ENCODE data around the gene OR5AU1.
"Not testable (repeated sequence)": the region's sequence is repeated elsewhere in the genome, so short reads cannot be mapped to it uniquely, and the experiment has no call there.

The OR5AU1 gene

DNA sequence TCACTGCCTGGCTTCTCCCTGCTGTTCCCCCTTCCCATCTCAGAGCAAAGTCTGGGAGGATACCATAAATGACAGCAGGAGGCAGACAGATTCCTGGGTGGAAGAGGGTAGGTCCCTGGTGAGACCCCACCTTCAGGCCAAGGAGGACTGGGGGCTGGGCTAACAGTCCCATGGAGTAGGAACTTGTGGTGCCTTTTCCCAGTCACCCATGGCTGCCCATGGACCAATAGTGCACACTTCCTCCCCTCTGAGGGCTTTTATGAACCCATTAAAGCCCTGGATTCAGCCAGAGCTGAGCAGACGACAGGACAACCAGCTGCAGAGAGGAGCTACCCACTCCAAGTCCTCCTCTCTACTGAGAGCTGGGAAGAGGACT lies 36.6 kb upstream of the OR5AU1 start:
- H3K9me3 Mint-ChIP-seq = no peaks in the 10 kb centered on the region
- H3K36me3 Mint-ChIP-seq = no peaks in the 10 kb centered on the region
- DNase-seq (ENCODE audit: low spot score in 2 of 2) = no peak
- no peak overlapping the region for H3K27ac Mint-ChIP-seq
- no peaks in the 10 kb centered on the region for H3K27me3 Mint-ChIP-seq
- ATAC-seq (ENCODE audit: low read depth) = no peak
- peaks cover 4% of the 10 kb centered on the region for H3K4me1 Mint-ChIP-seq
- peak overlapping the region; percentile 62 for H3K4me3 Mint-ChIP-seq

DNA sequence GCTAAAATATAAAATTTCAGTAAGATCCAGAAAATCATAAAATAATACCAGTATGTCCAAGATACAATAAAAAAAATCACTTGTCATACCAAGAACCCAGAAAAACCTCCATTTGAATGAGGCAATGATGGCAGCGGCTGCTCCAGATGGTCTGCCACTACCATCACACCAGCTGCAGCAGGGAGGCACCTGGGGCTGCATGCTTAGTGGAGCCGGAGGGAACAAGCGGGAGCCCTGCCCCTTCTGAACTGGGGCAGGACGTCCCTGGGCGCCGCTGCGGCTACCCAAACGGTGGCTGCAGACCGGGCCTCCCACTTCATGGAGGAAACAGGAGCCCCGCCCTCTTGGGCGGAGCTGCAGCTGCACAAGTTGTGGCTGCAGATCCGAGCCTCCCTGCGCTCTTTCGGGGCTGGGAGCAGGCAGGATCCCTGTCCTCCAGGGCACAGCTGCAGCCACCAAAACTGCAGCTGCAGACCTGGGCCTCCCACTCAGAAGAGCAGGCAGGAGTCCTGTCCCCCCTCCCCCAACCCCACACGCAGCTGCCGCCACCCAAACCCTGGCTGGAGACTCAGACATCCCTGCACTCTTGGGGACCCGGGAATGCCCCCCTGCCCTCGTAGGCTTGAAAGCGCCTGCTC lies 36.1 kb upstream of the OR5AU1 start:
- peak; percentile 98 for ATAC-seq (ENCODE audit: low read depth)
- no peak overlapping the region for H3K27ac Mint-ChIP-seq

DNA sequence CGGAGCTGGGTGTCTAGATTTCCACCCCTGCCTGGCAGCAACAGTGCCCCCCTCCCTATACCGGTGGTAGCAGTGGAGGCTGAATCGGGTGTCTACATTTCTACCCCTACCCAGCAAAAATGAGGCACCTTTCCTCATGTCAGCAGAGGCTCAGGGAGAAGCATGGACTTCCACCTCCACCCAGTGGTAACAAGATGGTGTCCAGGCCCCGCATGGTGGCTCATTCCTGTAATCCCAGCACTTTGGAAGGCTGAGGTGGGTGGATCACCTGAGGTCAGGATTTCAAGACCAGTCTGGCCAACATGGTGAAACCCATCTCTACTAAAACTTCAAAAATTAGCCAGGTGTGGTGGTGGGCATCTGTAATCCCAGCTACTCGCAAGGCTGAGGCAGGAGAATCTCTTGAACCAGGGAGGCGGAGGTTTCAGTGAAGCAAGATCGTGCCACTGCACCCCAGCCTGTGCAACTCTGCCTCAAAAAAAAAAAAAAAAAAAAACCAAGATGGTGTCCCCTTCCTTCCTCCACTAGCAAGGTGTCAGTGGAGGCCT lies 35.5 kb upstream of the OR5AU1 start:
- ATAC-seq (ENCODE audit: low read depth) (peak; percentile 4), DNase-seq (ENCODE audit: low spot score in 2 of 2) (no peak)
- Mint-ChIP-seq H3K36me3 (no peaks in the 10 kb centered on the region), H3K27me3 (no peaks in the 10 kb centered on the region), H3K4me3 (peak overlapping the region; percentile 62), H3K9me3 (no peaks in the 10 kb centered on the region), H3K4me1 (peaks cover 4% of the 10 kb centered on the region), H3K27ac (no peak overlapping the region)

More for the DNA sequence above, 36.1 kb upstream of the OR5AU1 start:
- peak; percentile 47 to 59 for DNase-seq (ENCODE audit: low spot score in 2 of 2)
- H3K4me3 Mint-ChIP-seq = peak overlapping the region; percentile 62
- H3K9me3 Mint-ChIP-seq = no peaks in the 10 kb centered on the region
- H3K4me1 Mint-ChIP-seq = peaks cover 4% of the 10 kb centered on the region
- H3K36me3 Mint-ChIP-seq = no peaks in the 10 kb centered on the region
- no peaks in the 10 kb centered on the region for H3K27me3 Mint-ChIP-seq

DNA sequence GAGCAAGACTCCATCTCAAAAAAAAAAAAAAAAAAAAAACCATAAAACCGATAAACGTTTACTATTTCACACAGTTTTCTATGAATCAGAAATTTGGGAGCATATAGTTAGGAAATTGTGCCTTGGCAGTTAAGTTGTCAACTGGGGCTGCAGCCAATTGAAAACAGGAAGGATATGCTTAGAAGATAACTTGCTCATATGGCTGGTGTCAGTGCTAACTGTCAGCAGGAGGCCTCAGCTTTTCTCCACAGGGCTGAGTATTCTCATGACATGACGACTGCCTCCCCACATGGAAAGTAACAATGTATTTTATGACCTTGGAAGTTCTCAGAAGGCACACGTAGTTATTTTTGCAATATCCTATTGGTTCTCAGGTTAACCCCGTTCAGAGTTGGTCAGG lies 29.6 kb upstream of the OR5AU1 start:
- DNase-seq (ENCODE audit: low spot score in 2 of 2) (no peak), ATAC-seq (ENCODE audit: low read depth) (no peak)
- Mint-ChIP-seq H3K4me3 (no peak overlapping the region), H3K27ac (no peak overlapping the region), H3K27me3 (peaks cover 4% of the 10 kb centered on the region), H3K36me3 (peaks cover 4% of the 10 kb centered on the region), H3K4me1 (no peaks in the 10 kb centered on the region), H3K9me3 (peaks cover 2% of the 10 kb centered on the region)

DNA sequence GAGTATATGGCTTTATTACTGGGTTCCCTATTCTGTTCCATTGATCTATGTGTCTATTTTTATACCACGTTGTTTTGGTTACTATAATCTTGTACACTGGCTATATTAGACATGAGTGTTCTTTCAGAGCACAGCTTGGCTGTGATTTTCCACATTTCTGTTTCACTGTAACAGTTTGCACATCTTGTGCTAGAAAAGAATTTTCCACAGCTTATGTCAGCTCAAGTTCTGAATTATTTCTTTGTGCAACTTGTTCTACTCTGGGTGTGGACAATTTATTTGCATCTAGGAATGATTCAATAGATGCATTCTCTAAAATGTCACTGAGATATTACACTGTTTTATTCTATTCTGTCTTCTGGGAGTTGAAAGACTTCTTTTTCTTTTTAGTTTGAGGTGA lies 28.4 kb upstream of the OR5AU1 start:
- no peak overlapping the region for H3K4me3 Mint-ChIP-seq
- H3K27ac Mint-ChIP-seq = no peak overlapping the region
- H3K4me1 Mint-ChIP-seq = no peaks in the 10 kb centered on the region
- peaks cover 4% of the 10 kb centered on the region for H3K27me3 Mint-ChIP-seq
- ATAC-seq (ENCODE audit: low read depth) (no peak), DNase-seq (ENCODE audit: low spot score in 2 of 2) (no peak)
- peaks cover 2% of the 10 kb centered on the region for H3K9me3 Mint-ChIP-seq
- peaks cover 4% of the 10 kb centered on the region for H3K36me3 Mint-ChIP-seq

DNA sequence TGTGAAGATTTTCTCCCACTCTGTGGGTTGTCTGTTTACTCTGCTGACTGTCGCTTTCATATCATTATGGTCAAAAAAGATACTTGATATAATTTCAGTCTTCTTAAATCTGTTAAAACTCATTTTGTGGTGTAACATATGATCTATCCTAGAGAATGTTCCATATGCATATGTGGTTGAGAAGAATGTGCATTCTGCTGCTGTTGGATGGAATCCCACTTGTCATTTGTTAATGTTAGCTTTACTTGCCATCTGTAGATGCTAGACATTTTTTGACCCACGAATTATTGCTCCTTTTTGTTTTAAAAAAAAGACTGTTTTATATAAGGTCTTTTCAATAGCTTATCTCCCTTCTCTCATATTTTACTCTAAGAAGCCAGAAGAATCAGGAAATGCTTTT lies 26.3 kb upstream of the OR5AU1 start:
- Mint-ChIP-seq H3K9me3 (peaks cover 4% of the 10 kb centered on the region), H3K4me3 (no peak overlapping the region), H3K36me3 (peaks cover 6% of the 10 kb centered on the region), H3K4me1 (no peaks in the 10 kb centered on the region), H3K27ac (no peak overlapping the region), H3K27me3 (peaks cover 6% of the 10 kb centered on the region)
- ATAC-seq (ENCODE audit: low read depth) (no peak), DNase-seq (ENCODE audit: low spot score in 2 of 2) (no peak)

DNA sequence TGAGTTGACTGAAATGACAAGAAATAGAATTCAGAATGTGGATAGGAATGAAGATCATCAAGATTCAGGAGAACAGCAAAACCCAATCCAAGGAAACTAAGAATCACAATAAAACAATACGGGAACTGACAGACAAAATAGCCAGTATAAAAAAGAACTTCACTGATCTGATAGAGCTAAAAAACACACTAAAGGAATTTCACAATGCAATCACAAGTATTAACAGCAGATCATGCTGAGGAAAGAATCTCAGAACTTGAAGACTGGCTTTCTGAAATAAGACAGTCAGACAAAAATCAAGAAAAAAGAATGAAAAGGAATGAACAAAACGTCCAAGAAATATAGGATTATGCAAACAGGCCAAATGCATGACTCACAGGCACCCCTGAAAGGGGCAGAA lies 15.3 kb upstream of the OR5AU1 start:
- Mint-ChIP-seq H3K27me3 (peaks cover 19% of the 10 kb centered on the region), H3K36me3 (peaks cover 2% of the 10 kb centered on the region), H3K9me3 (peaks cover 4% of the 10 kb centered on the region), H3K27ac (no peak overlapping the region), H3K4me3 (no peak overlapping the region), H3K4me1 (no peaks in the 10 kb centered on the region)
- ATAC-seq (ENCODE audit: low read depth) = no peak
- DNase-seq (ENCODE audit: low spot score in 2 of 2) = no peak

DNA sequence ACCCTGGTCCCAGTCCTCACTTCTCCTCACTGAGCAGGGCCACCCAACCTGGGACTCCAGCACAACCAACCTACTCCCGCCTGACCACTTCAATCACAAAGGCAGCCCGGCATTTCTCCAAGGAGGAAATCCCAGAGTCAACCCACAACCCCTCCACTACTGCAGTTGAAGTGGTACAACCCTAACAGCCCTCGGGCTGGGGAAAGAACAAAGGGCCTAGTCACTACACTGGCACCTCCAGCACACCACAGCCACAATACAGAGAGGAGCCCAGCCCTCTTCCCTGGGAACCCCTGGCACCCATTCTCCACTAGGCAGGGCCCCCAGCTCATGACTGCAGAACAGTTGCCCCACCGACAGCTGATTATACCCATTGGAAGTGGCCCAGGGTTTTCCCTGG lies 13.7 kb upstream of the OR5AU1 start:
- H3K27ac Mint-ChIP-seq = no peak overlapping the region
- DNase-seq (ENCODE audit: low spot score in 2 of 2) = no peak
- no peak overlapping the region for H3K4me3 Mint-ChIP-seq
- peaks cover 22% of the 10 kb centered on the region for H3K27me3 Mint-ChIP-seq
- H3K4me1 Mint-ChIP-seq = no peaks in the 10 kb centered on the region
- ATAC-seq (ENCODE audit: low read depth) = no peak
- peaks cover 4% of the 10 kb centered on the region for H3K9me3 Mint-ChIP-seq
- H3K36me3 Mint-ChIP-seq = peaks cover 2% of the 10 kb centered on the region

DNA sequence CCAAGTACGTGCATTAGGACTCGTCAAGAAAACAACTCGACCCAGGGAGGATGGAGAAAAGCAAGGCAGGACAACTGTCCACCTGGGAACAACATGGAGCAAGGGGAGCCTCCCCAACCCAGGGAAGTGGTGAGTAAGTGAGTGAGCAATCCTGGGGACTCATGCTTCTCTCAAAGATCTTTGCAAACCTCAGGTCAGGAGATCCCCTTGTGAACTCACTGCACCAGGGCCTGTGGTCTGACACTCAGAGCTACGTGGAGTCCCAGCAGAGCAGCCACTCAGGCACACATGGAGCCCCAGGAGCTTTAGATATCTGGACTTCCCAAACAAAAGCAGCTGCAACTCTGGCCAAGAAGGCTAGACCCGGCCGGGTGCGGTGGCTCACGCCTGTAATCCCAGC lies 12.2 kb upstream of the OR5AU1 start:
- H3K36me3 Mint-ChIP-seq = peaks cover 2% of the 10 kb centered on the region
- ATAC-seq (ENCODE audit: low read depth) (no peak), DNase-seq (ENCODE audit: low spot score in 2 of 2) (no peak)
- no peak overlapping the region for H3K27ac Mint-ChIP-seq
- H3K4me3 Mint-ChIP-seq = no peak overlapping the region
- peaks cover 27% of the 10 kb centered on the region for H3K27me3 Mint-ChIP-seq
- H3K9me3 Mint-ChIP-seq = peaks cover 2% of the 10 kb centered on the region
- no peaks in the 10 kb centered on the region for H3K4me1 Mint-ChIP-seq

DNA sequence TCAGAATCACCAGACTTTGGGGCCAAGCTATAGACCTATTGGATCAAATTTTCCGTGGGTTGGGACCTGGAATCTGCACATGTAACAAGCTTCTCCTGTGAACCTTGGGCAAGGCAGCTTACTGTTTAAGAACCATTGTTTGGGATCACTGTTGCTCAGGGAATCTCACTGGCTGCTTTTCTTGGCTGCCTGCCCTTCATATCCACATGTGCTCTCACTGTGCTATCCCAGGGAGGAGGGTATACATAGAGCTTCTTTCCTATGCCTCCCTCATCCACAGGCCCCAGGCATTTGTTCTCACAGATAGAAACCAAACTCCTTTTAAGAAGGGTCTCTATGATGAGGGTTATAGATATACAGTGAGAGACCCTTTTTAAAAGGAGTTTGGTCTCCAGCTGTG lies 9.8 kb upstream of the OR5AU1 start:
- H3K36me3 Mint-ChIP-seq; H3K9me3 Mint-ChIP-seq; ATAC-seq (ENCODE audit: low read depth); H3K4me3 Mint-ChIP-seq; H3K27ac Mint-ChIP-seq; DNase-seq (ENCODE audit: low spot score in 2 of 2); H3K4me1 Mint-ChIP-seq: not testable (repeated sequence)
- peaks cover 17% of the 10 kb centered on the region for H3K27me3 Mint-ChIP-seq

DNA sequence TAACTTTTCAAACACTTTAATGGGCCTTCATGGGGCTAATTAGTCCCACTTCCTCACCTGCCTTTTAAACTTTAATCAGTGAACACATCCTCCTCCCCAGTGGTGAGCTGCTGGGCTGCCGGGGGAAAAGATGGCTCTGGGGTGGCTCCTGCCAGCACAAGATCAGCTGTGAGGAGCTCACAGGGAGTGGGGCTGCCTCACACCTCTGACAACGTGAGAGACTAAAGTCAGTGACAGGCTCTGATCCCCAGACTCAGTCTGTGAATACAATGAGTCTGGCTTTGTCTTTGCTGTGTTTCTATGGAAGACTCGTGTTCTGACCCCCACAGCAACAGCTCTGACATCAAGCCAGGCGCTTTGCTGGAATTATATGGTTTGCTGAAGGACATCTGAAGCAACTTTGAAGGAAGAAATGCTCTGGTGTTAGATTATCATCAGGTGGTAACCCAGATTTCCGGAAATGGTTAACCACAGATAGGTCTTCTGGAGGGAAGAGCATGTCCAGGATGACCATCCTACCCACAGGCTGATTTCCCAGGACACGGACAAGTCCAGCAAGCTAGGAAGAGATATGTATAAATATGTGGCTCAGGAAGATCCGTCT lies 9.2 kb upstream of the OR5AU1 start:
- ATAC-seq (ENCODE audit: low read depth); H3K4me3 Mint-ChIP-seq: not testable (repeated sequence)
- H3K27me3 Mint-ChIP-seq = peaks cover 15% of the 10 kb centered on the region

DNA sequence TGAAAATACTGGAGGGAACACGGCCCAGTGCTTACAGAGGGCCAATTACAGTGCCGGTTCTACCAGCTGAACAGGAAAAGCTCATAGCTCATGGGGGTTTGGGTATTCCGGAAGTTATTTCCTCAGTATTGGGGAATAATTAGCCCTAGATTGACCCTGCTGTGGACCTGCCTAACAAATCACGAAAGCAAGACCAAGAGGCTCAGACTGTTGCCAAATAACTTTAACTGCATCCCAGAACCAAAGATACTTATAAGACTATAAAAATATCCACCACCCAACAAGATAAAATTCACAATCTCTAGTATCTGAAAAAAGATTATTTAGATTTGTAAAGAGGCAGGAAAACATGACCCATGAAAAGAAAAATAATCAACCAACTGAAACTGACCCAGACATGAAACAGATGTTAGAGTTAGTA lies 8.0 kb upstream of the OR5AU1 start:
- H3K27me3 Mint-ChIP-seq = peaks cover 12% of the 10 kb centered on the region

More for the DNA sequence above, 9.2 kb upstream of the OR5AU1 start:
- H3K9me3 Mint-ChIP-seq; H3K27ac Mint-ChIP-seq; H3K4me1 Mint-ChIP-seq; H3K36me3 Mint-ChIP-seq; DNase-seq (ENCODE audit: low spot score in 2 of 2): not testable (repeated sequence)

DNA sequence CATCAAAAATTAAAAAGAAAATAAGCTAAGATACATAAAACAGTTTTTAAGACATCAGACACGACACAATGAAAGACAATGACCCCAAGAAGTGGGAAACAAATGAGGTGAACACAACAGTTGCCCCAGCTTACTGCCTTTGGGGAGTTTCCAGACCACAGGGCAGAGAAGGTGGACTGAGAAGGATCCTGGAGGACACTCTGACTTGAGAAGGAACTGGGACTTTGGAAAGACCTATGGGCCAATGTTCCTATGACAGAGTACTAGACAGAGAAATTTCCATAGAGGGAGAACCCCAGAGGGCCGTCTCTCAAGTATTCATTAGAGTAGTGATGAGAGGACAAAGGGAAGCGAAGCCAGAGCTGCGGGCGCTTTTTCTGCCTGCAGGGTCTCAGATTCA lies 6.2 kb upstream of the OR5AU1 start:
- H3K36me3 Mint-ChIP-seq = no peaks in the 10 kb centered on the region
- ATAC-seq (ENCODE audit: low read depth) (no peak), DNase-seq (ENCODE audit: low spot score in 2 of 2) (no peak)
- H3K4me3 Mint-ChIP-seq = no peak overlapping the region
- no peaks in the 10 kb centered on the region for H3K4me1 Mint-ChIP-seq
- H3K27me3 Mint-ChIP-seq = peaks cover 18% of the 10 kb centered on the region
- no peak overlapping the region for H3K27ac Mint-ChIP-seq
- H3K9me3 Mint-ChIP-seq = no peaks in the 10 kb centered on the region

More for the DNA sequence above, 8.0 kb upstream of the OR5AU1 start:
- DNase-seq (ENCODE audit: low spot score in 2 of 2) = no peak
- H3K4me3 Mint-ChIP-seq = no peak overlapping the region
- no peaks in the 10 kb centered on the region for H3K36me3 Mint-ChIP-seq
- H3K9me3 Mint-ChIP-seq = no peaks in the 10 kb centered on the region
- ATAC-seq (ENCODE audit: low read depth) = no peak
- H3K27ac Mint-ChIP-seq = no peak overlapping the region
- no peaks in the 10 kb centered on the region for H3K4me1 Mint-ChIP-seq

DNA sequence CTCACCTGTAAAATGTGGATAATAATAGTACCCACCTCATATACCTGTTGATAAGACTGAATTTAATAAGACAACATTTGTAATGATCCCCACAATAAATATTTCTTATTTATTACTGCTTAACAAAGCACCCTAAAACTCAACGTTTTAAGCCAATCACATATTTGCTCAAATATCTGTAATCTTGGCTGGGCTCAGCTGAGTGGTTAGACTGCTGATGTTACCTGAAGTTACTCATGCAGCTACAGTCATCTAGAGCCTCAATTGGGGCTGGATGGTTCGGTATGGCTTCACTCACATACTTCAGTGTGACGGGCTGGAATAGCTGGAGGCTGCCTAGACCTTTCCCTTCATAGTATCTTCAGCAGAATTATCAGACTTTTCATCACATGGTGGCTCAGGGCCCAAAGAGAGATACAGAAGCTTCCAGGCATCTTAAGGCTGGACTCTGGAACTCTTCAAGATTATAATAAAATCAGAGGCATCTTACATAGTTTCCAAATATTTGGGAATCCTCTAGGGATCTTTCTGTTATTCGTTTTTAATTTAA lies 4.3 kb upstream of the OR5AU1 start:
- no peaks in the 10 kb centered on the region for H3K36me3 Mint-ChIP-seq
- DNase-seq (ENCODE audit: low spot score in 2 of 2) (no peak), ATAC-seq (ENCODE audit: low read depth) (no peak)
- H3K4me3 Mint-ChIP-seq = no peak overlapping the region
- no peaks in the 10 kb centered on the region for H3K9me3 Mint-ChIP-seq
- H3K4me1 Mint-ChIP-seq = no peaks in the 10 kb centered on the region
- peaks cover 18% of the 10 kb centered on the region for H3K27me3 Mint-ChIP-seq
- no peak overlapping the region for H3K27ac Mint-ChIP-seq
